ENCODE data around the gene ATP13A5.

DNA sequence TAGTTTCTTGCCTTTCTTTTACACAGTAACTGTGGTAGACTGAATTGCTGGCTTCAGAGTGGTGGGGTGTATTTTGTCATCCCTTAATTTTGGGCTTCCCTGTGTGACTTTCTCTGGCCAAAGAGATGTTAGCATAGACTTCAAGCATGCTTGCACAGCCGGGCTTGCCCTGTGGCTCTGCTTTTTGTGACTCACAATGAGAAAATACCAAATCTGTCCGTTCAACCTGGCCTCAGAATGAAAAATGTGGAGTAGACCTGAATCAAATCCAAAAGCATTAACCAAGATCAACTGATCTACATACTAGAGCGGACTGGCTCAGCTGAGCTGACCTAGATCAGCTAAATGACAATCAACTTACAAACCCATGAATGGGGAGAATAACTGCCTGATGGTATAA, 86.2 kb downstream of the ATP13A5 start:
- TF ChIP-seq, protein P1, sequence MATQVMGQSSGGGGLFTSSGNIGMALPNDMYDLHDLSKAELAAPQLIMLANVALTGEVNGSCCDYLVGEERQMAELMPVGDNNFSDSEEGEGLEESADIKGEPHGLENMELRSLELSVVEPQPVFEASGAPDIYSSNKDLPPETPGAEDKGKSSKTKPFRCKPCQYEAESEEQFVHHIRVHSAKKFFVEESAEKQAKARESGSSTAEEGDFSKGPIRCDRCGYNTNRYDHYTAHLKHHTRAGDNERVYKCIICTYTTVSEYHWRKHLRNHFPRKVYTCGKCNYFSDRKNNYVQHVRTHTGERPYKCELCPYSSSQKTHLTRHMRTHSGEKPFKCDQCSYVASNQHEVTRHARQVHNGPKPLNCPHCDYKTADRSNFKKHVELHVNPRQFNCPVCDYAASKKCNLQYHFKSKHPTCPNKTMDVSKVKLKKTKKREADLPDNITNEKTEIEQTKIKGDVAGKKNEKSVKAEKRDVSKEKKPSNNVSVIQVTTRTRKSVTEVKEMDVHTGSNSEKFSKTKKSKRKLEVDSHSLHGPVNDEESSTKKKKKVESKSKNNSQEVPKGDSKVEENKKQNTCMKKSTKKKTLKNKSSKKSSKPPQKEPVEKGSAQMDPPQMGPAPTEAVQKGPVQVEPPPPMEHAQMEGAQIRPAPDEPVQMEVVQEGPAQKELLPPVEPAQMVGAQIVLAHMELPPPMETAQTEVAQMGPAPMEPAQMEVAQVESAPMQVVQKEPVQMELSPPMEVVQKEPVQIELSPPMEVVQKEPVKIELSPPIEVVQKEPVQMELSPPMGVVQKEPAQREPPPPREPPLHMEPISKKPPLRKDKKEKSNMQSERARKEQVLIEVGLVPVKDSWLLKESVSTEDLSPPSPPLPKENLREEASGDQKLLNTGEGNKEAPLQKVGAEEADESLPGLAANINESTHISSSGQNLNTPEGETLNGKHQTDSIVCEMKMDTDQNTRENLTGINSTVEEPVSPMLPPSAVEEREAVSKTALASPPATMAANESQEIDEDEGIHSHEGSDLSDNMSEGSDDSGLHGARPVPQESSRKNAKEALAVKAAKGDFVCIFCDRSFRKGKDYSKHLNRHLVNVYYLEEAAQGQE (IDR thresholded peaks at IDR 0.05; ENCODE audit: low read depth) = no peak
- no peak for TF ChIP-seq YY1 (IDR thresholded peaks at IDR 0.05; ENCODE audit: low read depth)
- TF ChIP-seq CEBPB (IDR thresholded peaks at IDR 0.05) = no peak
- TF ChIP-seq EP300 (IDR thresholded peaks at IDR 0.05; ENCODE audit: borderline replicate concordance) = no peak
- no peak for TF ChIP-seq TAF1 (IDR thresholded peaks at IDR 0.05; ENCODE audit: low read depth)
- TF ChIP-seq, protein P2, sequence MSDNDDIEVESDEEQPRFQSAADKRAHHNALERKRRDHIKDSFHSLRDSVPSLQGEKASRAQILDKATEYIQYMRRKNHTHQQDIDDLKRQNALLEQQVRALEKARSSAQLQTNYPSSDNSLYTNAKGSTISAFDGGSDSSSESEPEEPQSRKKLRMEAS (IDR thresholded peaks at IDR 0.05) = no peak
- TF ChIP-seq FOXM1 (IDR thresholded peaks at IDR 0.05; ENCODE audit: borderline replicate concordance, low read depth) = no peak
- TF ChIP-seq TCF12 (IDR thresholded peaks at IDR 0.05; ENCODE audit: low read depth) = no peak

Measured in Ishikawa (cell line).